RWPE2 (cell line): ENCODE measurements around the gene VPS52.

Source experiments
- ATAC-seq: fragments of 200-7000 bp; cut with Tn5 transposase; 3 replicates; pipeline ENCODE4 v1.9.1; 2021; ENCODE audit warnings: low read depth
- DNase-seq: peaks from one replicate; pipeline ENCODE4 v3.0.0-alpha.2; 2020; ENCODE audit warnings: low spot score
- H3K27ac ChIP-seq: fragments of 450-650 bp; 2 replicates; pipeline ENCODE4 v1.5.1; 2017; ENCODE audit warnings: mild to moderate bottlenecking; ENCODE audit not compliant: poor library complexity, severe bottlenecking
- H3K27me3 ChIP-seq: fragments of 250-450 bp; sonication (Bioruptor Pico); 2 replicates; pipeline ENCODE4 v1.5.1; 2021; ENCODE audit warnings: mild to moderate bottlenecking, moderate library complexity; ENCODE audit not compliant: insufficient read depth, poor library complexity, severe bottlenecking
- H3K36me3 ChIP-seq: fragments of 250-450 bp; sonication (Bioruptor Pico); 2 replicates; pipeline ENCODE4 v1.5.1; 2020; ENCODE audit warnings: low read depth, mild to moderate bottlenecking, moderate library complexity
- H3K4me1 ChIP-seq: fragments of 250-450 bp; sonication (Bioruptor Pico); 2 replicates; pipeline ENCODE4 v1.5.1; 2021; ENCODE audit warnings: mild to moderate bottlenecking, moderate library complexity; ENCODE audit not compliant: insufficient read depth, poor library complexity, severe bottlenecking
- H3K4me3 ChIP-seq: fragments of 250-450 bp; sonication (Bioruptor Pico); 2 replicates; pipeline ENCODE4 v1.5.1; 2021; ENCODE audit warnings: mild to moderate bottlenecking, moderate library complexity; ENCODE audit not compliant: severe bottlenecking
- H3K9me3 ChIP-seq: fragments of 250-450 bp; sonication (Bioruptor Pico); 2 replicates; pipeline ENCODE4 v1.5.1; 2021; ENCODE audit warnings: mild to moderate bottlenecking, moderate library complexity; ENCODE audit not compliant: severe bottlenecking
- CTCF ChIP-seq: fragments of 450-650 bp; IDR thresholded peaks from one replicate; pipeline ENCODE4 v1.5.1; 2017; ENCODE audit warnings: mild to moderate bottlenecking, moderate library complexity; ENCODE audit not compliant: poor library complexity, severe bottlenecking

The VPS52 gene

GRCh38 chr6:33292996-33293682 lies 21.5 kb upstream of the VPS52 start:
- H3K4me1 ChIP-seq: no peaks in the 10 kb centered on the region
- no peak overlapping the region for H3K27ac ChIP-seq
- no peak for DNase-seq
- H3K27me3 ChIP-seq: no peaks in the 10 kb centered on the region
- ATAC-seq: no peak
- TF ChIP-seq CTCF: no peak
- H3K36me3 ChIP-seq: peaks cover 38% of the 10 kb centered on the region
- no peak overlapping the region for H3K4me3 ChIP-seq
- no peaks in the 10 kb centered on the region for H3K9me3 ChIP-seq

- ATAC-seq: no peak
Measured at GRCh38 chr6:33290459-33290858, 18.8 kb upstream of the VPS52 start.

GRCh38 chr6:33289784-33290315 lies 18.2 kb upstream of the VPS52 start:
- ATAC-seq: peak; percentile 26
- no peak for TF ChIP-seq CTCF
- H3K36me3 ChIP-seq: peaks cover 57% of the 10 kb centered on the region

More at GRCh38 chr6:33290459-33290858, 18.8 kb upstream of the VPS52 start:
- TF ChIP-seq CTCF: no peak
- no peak overlapping the region for H3K27ac ChIP-seq
- no peaks in the 10 kb centered on the region for H3K27me3 ChIP-seq
- H3K9me3 ChIP-seq: no peaks in the 10 kb centered on the region
- peak overlapping the region; percentile 76 for H3K4me3 ChIP-seq
- H3K4me1 ChIP-seq: no peaks in the 10 kb centered on the region
- peaks cover 53% of the 10 kb centered on the region for H3K36me3 ChIP-seq
- DNase-seq: no peak

GRCh38 chr6:33288921-33289783 lies 17.5 kb upstream of the VPS52 start, which contains the start of the genes PFDN6 and WDR46:
PFDN6 (plus strand) TSS chr6:33289601; CDS start chr6:33289857, 256 bp downstream.
WDR46 (minus strand) TSS chr6:33289239; CDS start chr6:33289170, 69 bp downstream.
- H3K4me1 ChIP-seq: no peaks in the 10 kb centered on the region
- peaks cover 59% of the 10 kb centered on the region for H3K36me3 ChIP-seq
- ATAC-seq (peak; percentile 95), DNase-seq (no peak)
- no peaks in the 10 kb centered on the region for H3K9me3 ChIP-seq
- no peak for TF ChIP-seq CTCF
- peak within 1 kb of the TSS; percentile 23 for H3K27ac ChIP-seq
- H3K4me3 ChIP-seq: peak within 1 kb of the TSS; percentile 76
- no peaks in the 10 kb centered on the region for H3K27me3 ChIP-seq

More at GRCh38 chr6:33289784-33290315, 18.2 kb upstream of the VPS52 start:
- Histone ChIP-seq H3K27ac (peak overlapping the region; percentile 23), H3K9me3 (no peaks in the 10 kb centered on the region), H3K4me1 (no peaks in the 10 kb centered on the region), H3K4me3 (peak overlapping the region; percentile 76), H3K27me3 (no peaks in the 10 kb centered on the region)
- no peak for DNase-seq
